ENCODE data around the gene CYP2J2. TPM values are rescaled to one million over a fixed set of nuclear protein-coding genes. Genes with fewer than 3 reads are reported as not detected.

Gene CYP2J2
- total and polyA plus RNA-seq, 7 donors, result 1.4 to 55.7 (median 3.9) TPM

GRCh38 chr1:59846209-59846894, 80.2 kb downstream of the CYP2J2 start:
- no peaks in the 10 kb centered on the region for H3K27me3 ChIP-seq (ENCODE audit: insufficient read depth in 3 of 3, low read length in 2 of 3)
- no peak overlapping the region for H3K4me3 ChIP-seq
- no peaks in the 10 kb centered on the region for H3K9me3 ChIP-seq
- intact Hi-C loops (cut with DNase I), result no loop called here
- H3K27ac ChIP-seq, result no peak overlapping the region
- WGBS, 3 donors, result 93 to 95% (median 94%) methylated on average over 3 of the region's 3 CpGs
- DNase-seq, result no peak
- no peaks in the 10 kb centered on the region for H3K4me1 ChIP-seq
- TF ChIP-seq CTCF (IDR thresholded peaks at IDR 0.05), result no peak
- ATAC-seq, result no peak
- no peaks in the 10 kb centered on the region for H3K36me3 ChIP-seq (ENCODE audit: insufficient read depth in 1 of 2, low read depth in 1 of 2)

GRCh38 chr1:59845091-59845490, 81.5 kb downstream of the CYP2J2 start:
- intact Hi-C loops (cut with DNase I), result no loop called here
- no peaks in the 10 kb centered on the region for H3K9me3 ChIP-seq
- WGBS, 3 donors, result 37 to 53% (median 44%) methylated on average over 2 of the region's 2 CpGs
- no peak overlapping the region for H3K27ac ChIP-seq
- no peak for ATAC-seq
- TF ChIP-seq CTCF (IDR thresholded peaks at IDR 0.05), result no peak
- H3K4me1 ChIP-seq, result no peaks in the 10 kb centered on the region
- DNase-seq, result no peak
- no peaks in the 10 kb centered on the region for H3K27me3 ChIP-seq (ENCODE audit: insufficient read depth in 3 of 3, low read length in 2 of 3)
- no peak overlapping the region for H3K4me3 ChIP-seq
- H3K36me3 ChIP-seq (ENCODE audit: insufficient read depth in 1 of 2, low read depth in 1 of 2), result no peaks in the 10 kb centered on the region

Other genes with a start within 250 kb of the CYP2J2 start
- under 1 TPM; 0.04 to 0.34 (median 0.14) TPM for gene HOOK1, start 111.8 kb downstream of the CYP2J2 start, total RNA-seq
- under 1 TPM in 2 of 3 donors, not detected in 1; 0.03 to 0.06 TPM for gene HOOK1, start 111.8 kb downstream of the CYP2J2 start, polyA plus RNA-seq
- not detected for gene C1orf87, start 147.0 kb upstream of the CYP2J2 start, total RNA-seq
- gene C1orf87, start 147.0 kb upstream of the CYP2J2 start, polyA plus RNA-seq, result not detected

Data from psoas muscle (tissue), 8 donors.